Neuronal stem cell (in vitro differentiated cells): Measurements from ENCODE around the gene SORCS3.

Experiments used
- DNase-seq: peaks from one replicate; pipeline ENCODE4 v3.0.0-alpha.2; 2013; ENCODE audit warnings: low spot score
- H2AFZ ChIP-seq: one replicate; pipeline ENCODE4 v1.6.1; 2013; ENCODE audit warnings: mild to moderate bottlenecking, low read length, inconsistent platforms
- H2AK5ac ChIP-seq: 2 replicates; pipeline ENCODE4 v1.6.1; 2013; ENCODE audit warnings: low read depth, mild to moderate bottlenecking, inconsistent platforms, low read length, moderate library complexity, mixed read lengths
- H2BK120ac ChIP-seq: 2 replicates; pipeline ENCODE4 v1.6.1; 2013; ENCODE audit warnings: low read depth, mild to moderate bottlenecking, inconsistent platforms, low read length, moderate library complexity, mixed read lengths
- H2BK12ac ChIP-seq: one replicate; pipeline ENCODE4 v1.6.1; 2013; ENCODE audit warnings: low read length, inconsistent platforms
- H2BK15ac ChIP-seq: 2 replicates; pipeline ENCODE4 v1.6.1; 2013; ENCODE audit warnings: mild to moderate bottlenecking, low read length, inconsistent platforms, mixed read lengths
- H2BK5ac ChIP-seq: one replicate; pipeline ENCODE4 v1.6.1; 2013; ENCODE audit warnings: inconsistent platforms, mild to moderate bottlenecking, low read length, moderate library complexity
- H3K14ac ChIP-seq: one replicate; pipeline ENCODE4 v1.6.1; 2013; ENCODE audit warnings: low read length, inconsistent platforms
- H3K18ac ChIP-seq: 2 replicates; pipeline ENCODE4 v1.6.1; 2013; ENCODE audit warnings: low read length, inconsistent platforms
- H3K23ac ChIP-seq: 2 replicates; pipeline ENCODE4 v1.6.1; 2013; ENCODE audit warnings: low read depth, mild to moderate bottlenecking, mixed read lengths, low read length, inconsistent platforms; ENCODE audit not compliant: poor library complexity
- H3K27ac ChIP-seq: replicated peaks from 3 replicates; pipeline ENCODE4 v1.5.1; 2013; ENCODE audit warnings: low read length, inconsistent platforms
- H3K27me3 ChIP-seq, 3 experiments: 2 replicates each; pipeline ENCODE4 v1.6.1; 2013; ENCODE audit warnings: low read length in 3 of 3, mild to moderate bottlenecking in 2 of 3, inconsistent platforms in 1 of 3, low read depth in 1 of 3, mixed read lengths in 1 of 3, moderate library complexity in 1 of 3; ENCODE audit not compliant: control insufficient read depth in 3 of 3, insufficient read depth in 3 of 3
- H3K36me3 ChIP-seq, 2 donors: replicated peaks in 1 of 2; 2 replicates each; pipeline ENCODE4 v1.6.1; 2013; ENCODE audit warnings: low read length in 2 of 2; ENCODE audit not compliant: control insufficient read depth in 2 of 2, insufficient read depth in 2 of 2
- H3K4ac ChIP-seq: 2 replicates; pipeline ENCODE4 v1.6.1; 2013; ENCODE audit warnings: inconsistent platforms, mild to moderate bottlenecking, low read length, moderate library complexity
- H3K4me1 ChIP-seq, 2 donors: 1 replicate in 1 of 2; 2 replicates in 1 of 2; pipeline ENCODE4 v1.6.1; 2013; ENCODE audit warnings: low read length in 2 of 2, low read depth in 1 of 2; ENCODE audit not compliant: control insufficient read depth in 2 of 2, insufficient read depth in 1 of 2
- H3K4me2 ChIP-seq: one replicate; pipeline ENCODE4 v1.6.1; 2013; ENCODE audit warnings: mild to moderate bottlenecking, low read length, inconsistent platforms; ENCODE audit not compliant: insufficient read depth, poor library complexity, severe bottlenecking
- H3K4me3 ChIP-seq, 2 donors: 2 replicates each; pipeline ENCODE4 v1.5.1; 2013; ENCODE audit warnings: low read length in 2 of 2, mild to moderate bottlenecking in 2 of 2, inconsistent platforms in 1 of 2, moderate library complexity in 1 of 2
- H3K79me1 ChIP-seq: one replicate; pipeline ENCODE4 v1.6.1; 2013; ENCODE audit warnings: low read depth, mild to moderate bottlenecking, inconsistent platforms, low read length, moderate library complexity
- H3K9ac ChIP-seq: one replicate; pipeline ENCODE4 v1.6.1; 2013; ENCODE audit warnings: mild to moderate bottlenecking, low read depth, low read length, inconsistent platforms; ENCODE audit not compliant: poor library complexity
- H3K9me3 ChIP-seq, 2 donors: replicated peaks in 1 of 2; 2 replicates each; pipeline versions ENCODE3 to v1.6.1; 2013; ENCODE audit warnings: low read length in 2 of 2, mild to moderate bottlenecking in 2 of 2, inconsistent platforms in 1 of 2, low read depth in 1 of 2, mixed read lengths in 1 of 2, moderate library complexity in 1 of 2; ENCODE audit not compliant: control insufficient read depth in 2 of 2, insufficient read depth in 1 of 2
- H4K8ac ChIP-seq: one replicate; pipeline ENCODE4 v1.6.1; 2013; ENCODE audit warnings: low read depth, mild to moderate bottlenecking, inconsistent platforms, low read length, moderate library complexity
- H4K91ac ChIP-seq: one replicate; pipeline ENCODE4 v1.6.1; 2013; ENCODE audit warnings: low read length, low read depth, mild to moderate bottlenecking, inconsistent platforms; ENCODE audit not compliant: poor library complexity
- WGBS, 2 donors: extraction: QIAGEN DNeasy Blood & Tissue Kit; methylation state at CpG; one replicate each; pipeline ENCODE4 v1.1.7; 2013; ENCODE audit warnings: missing lambda C conversion rate in 2 of 2, mixed read lengths in 1 of 2; ENCODE audit not compliant: insufficient read length in 2 of 2, insufficient replicate concordance in 1 of 2; ENCODE audit errors: extremely low coverage in 2 of 2; 5-methylcytosine and 5-hydroxymethylcytosine counted together

SORCS3 gene

DNA sequence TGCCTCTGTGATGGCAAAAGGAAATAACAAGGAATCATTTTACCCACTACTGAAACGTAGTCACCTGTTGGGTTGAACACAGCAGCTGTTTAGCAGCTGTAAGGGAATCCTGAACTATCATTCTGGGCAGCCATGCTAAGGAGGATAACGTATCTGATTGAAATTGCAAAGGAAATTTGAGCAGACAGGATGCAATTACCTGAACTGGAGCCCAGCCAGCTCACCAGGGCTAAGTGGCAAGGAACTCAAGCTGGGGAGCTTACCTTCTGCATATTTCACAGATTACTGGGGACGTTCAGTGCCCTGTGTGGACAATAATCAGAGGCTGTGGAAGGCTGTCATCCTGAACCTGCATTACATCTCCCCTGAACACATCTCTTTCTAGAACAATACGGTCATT is 650.5 kb downstream of the SORCS3 start:
- Histone ChIP-seq H4K8ac (no peak overlapping the region), H2BK120ac (no peak overlapping the region), H3K4ac (no peak overlapping the region), H3K9ac (no peak overlapping the region), H3K4me1 (no peaks in the 10 kb centered on the region), H3K36me3 (no peaks in the 10 kb centered on the region), H3K18ac (no peak overlapping the region), H3K79me1 (no peaks in the 10 kb centered on the region), H4K91ac (no peak overlapping the region), H3K27me3 (no peaks in the 10 kb centered on the region), H2AK5ac (no peak overlapping the region), H2AFZ (no peak overlapping the region), H2BK5ac (no peak overlapping the region), H3K23ac (no peak overlapping the region), H3K4me3 (no peak overlapping the region), H3K14ac (no peak overlapping the region), H3K4me2 (no peak overlapping the region), H3K9me3 (no peaks in the 10 kb centered on the region), H2BK15ac (no peak overlapping the region), H3K27ac (no peak overlapping the region), H2BK12ac (no peak overlapping the region)
- WGBS, 2 donors = no CpG with 5 or more reads among the region's 4 CpGs
- DNase-seq = no peak

DNA sequence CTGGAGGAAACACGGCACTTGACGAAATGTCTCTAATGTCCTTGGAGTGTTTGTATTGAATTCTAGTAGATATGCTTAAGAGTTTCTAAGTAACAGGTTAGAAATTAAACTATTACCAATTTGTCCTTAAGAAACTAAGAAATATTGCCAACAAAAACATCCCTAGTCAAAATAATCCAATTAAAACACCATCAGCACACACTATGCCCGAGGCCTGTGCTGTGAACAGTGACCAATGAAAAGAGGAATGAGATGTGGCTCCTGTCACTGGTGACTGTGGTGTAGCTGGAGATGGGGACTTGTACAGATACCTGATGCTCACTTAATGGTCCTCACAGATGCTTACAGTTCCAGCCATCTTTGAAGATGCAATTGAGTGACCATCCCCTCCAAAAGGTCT is 651.1 kb downstream of the SORCS3 start:
- DNase-seq = no peak
- H3K79me1 ChIP-seq = no peaks in the 10 kb centered on the region
- H2BK5ac ChIP-seq = no peak overlapping the region
- H4K8ac ChIP-seq = no peak overlapping the region
- no peak overlapping the region for H4K91ac ChIP-seq
- no peaks in the 10 kb centered on the region for H3K27me3 ChIP-seq
- H3K4me3 ChIP-seq = no peak overlapping the region
- no peak overlapping the region for H3K23ac ChIP-seq
- H3K27ac ChIP-seq = no peak overlapping the region
- no peak overlapping the region for H2BK120ac ChIP-seq
- no peak overlapping the region for H2AK5ac ChIP-seq
- no peak overlapping the region for H2BK15ac ChIP-seq
- H3K9me3 ChIP-seq = no peaks in the 10 kb centered on the region
- no peak overlapping the region for H3K4ac ChIP-seq
- no peak overlapping the region for H3K9ac ChIP-seq
- H3K4me2 ChIP-seq = no peak overlapping the region
- no CpG with 5 or more reads among the region's 3 CpGs for WGBS, 2 donors
- no peaks in the 10 kb centered on the region for H3K4me1 ChIP-seq
- no peaks in the 10 kb centered on the region for H3K36me3 ChIP-seq
- no peak overlapping the region for H2BK12ac ChIP-seq
- H2AFZ ChIP-seq = no peak overlapping the region
- no peak overlapping the region for H3K14ac ChIP-seq
- H3K18ac ChIP-seq = no peak overlapping the region
